Left renal pelvis (tissue), 4 donors: ENCODE measurements around the gene SYTL3. TPM values are rescaled to one million over a fixed set of nuclear protein-coding genes. Genes with fewer than 3 reads are reported as not detected.
"Not testable (repeated sequence)": the region's sequence is repeated elsewhere in the genome, so short reads cannot be mapped to it uniquely, and the experiment has no call there.

ENCODE experiments used
- DNase-seq, 4 donors: peaks; one replicate each; pipeline ENCODE4 v3.0.0-alpha.2; 2013; ENCODE audit warnings: low read depth in 4 of 4, low spot score in 3 of 4
- polyA plus RNA-seq, 4 donors: library from polyadenylated mRNA; unstranded; fragments of 120-200 nt; gene quantifications; one replicate each; pipeline ENCODE4 v1.2.1, GENCODE V29; 2013; ENCODE audit not compliant: insufficient read length in 4 of 4

The SYTL3 gene
- polyA plus RNA-seq, 4 donors: 1.4 to 4.6 (median 3.5) TPM

DNA sequence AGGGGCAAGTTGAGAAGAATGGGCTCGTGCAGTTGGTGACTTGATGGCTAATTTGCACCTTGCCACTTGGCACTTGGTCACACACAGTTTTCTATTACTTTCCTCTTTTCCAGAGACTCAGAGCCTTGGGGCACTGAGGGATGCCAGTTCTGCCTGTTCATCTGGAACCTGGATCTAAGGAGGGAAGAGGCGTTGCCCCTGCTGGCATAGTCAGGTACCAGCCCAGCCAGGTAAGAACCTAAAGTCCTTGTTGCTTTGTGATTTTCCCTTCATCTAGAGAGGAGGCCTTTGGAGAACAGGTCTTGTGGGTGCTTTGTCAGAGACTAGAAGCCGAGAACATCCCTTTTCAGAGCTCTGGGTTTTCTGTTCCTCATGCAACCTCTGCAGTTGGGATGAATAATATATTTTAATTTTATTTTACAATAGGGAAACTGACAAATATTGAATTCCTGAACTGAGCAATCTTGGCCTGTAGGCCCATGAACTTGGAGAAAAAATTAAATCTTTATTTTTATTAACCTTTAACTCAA is 11.4 kb downstream of the SYTL3 start:
- DNase-seq: no peak

DNA sequence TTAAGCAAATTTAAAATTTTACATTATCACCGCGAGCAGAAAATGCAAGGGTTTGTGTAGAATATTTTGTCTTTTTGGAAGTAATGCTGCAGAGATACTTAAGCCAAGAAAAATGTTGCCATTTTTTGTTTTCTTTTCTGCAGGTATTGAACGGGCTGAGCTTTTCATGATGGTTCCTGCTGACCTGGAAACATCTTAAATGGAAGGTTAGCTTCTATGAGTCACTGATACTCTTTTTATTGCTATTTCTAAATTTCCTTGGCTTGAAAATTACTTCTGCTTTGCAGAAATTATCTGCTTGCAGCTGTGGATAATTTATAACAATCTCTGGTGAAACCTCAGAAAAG is 12.7 kb downstream of the SYTL3 start:
- no peak for DNase-seq

DNA sequence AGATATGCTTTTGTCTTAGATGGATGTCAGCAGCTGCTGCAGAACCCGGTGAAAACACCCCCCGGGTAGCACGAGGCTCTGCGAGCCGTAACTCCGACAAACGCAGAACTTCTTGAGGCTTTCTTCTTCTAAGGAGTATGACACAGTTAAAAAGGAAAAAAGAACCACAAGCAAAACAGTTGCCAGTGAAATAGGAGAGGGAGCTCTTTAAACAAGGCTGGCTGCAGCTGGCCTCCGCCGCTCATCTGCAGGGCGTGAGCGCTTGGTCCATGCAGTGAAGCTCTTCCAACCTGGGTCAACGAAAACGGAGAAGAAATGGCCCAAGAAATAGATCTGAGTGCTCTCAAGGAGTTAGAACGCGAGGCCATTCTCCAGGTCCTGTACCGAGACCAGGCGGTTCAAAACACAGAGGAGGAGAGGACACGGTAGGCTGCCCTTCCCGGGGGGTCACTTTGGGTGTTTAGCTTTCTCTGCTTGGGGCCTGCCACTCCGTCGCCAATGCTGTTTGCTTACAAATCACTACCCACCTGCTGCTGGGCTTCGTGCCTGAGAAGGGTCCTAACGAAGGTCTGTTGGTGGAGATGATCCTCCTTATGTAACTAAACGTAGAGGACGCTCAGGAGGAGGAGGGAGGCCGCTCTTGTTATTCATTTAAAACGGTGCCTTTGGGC is 13.2 kb downstream of the SYTL3 start:
- no peak for DNase-seq

DNA sequence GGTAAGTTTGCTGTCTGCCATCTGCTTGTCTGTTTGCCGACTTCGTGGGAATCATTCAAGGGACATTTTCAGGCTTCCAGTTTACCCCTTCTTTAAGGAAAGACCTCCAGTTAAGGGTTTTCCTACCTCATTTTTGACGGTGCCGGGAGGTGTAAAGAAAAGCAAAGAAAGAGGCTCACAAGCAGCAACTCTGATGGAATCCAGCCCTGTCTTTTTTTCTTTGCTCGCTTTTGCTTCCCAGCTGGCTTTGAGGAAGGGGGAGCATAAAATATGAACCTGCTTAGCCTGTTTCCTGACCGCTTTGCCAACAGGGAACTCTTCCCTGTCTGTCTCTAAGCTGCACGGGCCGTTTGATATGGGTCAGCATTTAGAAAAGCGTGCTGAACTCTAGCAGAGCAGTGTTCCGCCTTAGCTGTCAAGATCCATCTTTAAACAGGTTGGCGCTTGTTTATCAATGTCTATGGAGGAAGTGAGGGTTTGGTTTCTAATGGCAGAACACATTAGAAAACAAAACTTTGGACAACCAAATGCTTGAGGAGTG is 13.8 kb downstream of the SYTL3 start:
- no peak for DNase-seq

DNA sequence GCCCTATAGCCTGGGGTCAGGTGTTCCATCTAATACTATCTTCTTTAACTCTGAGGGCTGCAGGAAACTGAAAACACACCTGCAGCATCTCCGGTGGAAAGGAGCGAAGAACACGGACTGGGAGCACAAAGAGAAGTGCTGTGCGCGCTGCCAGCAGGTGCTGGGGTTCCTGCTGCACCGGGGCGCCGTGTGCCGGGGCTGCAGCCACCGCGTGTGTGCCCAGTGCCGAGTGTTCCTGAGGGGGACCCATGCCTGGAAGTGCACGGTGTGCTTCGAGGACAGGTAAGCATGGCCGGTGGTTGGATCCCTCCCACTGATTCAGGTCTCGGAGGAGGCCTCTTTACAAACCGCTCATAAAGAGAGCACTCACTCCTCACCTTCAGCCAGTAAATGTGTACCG is 15.5 kb downstream of the SYTL3 start:
- no peak for DNase-seq

DNA sequence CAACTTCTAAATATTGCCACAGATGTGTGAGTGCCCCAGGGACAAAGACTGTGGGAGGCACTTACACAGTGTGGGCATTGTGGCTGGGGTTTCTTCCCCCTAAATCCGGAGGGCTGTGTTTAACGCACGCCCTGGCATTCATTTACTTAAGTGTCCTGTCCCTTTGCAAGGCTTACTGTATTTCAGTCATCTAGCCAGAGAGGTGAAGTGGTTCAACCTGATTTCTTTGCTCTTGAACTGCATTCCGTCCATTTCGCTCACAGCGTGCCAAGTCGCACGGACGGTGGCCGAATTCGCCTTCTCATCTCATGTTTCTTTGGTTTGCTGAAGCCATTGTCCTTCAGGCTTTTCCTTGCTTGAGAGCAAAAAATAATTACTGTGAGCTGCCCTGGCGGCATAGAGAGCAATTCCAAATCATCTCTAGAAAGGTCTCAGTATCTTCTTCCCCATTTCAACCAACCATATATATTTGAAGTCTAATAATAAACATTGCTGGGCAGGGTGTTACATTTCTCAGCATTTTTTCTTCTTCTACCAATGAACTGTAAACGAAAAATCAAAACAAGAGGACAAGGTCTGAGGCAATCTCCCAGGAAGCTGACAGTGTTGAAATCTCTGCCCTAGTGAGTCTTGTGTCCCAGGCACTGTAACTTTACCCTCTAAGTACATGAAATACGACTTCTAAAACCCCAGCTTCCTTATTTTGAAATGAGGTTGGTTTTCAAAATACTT is 16.9 kb downstream of the SYTL3 start:
- DNase-seq: no peak

DNA sequence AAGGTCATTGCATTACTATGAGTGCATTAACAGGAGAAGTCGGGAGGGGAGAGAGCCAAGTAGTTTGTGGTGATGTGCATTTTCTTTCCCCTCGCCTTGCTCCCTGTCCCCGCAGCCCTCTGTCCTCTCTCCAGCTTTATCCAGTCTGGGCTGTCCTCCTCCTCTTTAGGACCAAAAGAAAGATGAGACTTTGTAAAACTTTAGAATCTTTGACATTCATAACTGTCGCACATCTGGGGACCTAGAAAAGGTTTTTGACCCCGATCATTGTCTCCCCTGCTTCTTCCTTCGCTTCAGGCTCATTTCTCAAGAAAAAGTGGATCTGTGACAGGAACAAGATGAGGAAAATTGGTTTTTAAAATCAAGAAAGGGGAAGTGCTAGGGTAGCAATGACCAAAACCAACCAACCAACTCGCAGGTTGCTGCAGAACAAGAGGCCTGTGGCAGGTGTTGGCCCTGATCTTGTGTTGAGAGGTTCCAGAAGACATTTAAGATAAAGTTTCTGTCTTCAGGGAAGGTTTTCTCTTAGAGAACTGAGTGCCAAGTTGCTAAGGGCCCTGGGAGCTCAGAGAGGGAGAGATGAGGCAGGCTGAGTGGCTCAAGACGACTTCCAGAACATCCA is 17.6 kb downstream of the SYTL3 start:
- no peak for DNase-seq

DNA sequence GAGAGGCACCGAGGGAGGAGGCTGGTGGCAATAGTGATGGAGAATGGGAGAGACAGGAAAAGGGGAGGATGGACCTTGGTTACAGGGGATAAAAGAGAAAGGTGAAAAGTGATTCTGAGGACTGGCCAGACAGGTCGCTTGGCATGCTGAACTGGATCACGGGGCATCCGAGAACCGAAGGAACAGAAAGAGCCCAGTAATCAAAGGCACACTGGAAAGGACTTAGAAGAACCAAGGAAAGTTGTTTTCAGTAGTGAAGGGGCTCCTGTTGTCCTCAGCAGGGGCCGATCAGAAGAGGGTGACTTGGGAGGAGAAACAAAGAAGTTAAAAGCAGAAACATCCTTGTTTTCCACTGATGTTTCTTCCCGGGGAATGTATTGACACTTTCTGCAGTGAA is 18.9 kb downstream of the SYTL3 start:
- no peak for DNase-seq

DNA sequence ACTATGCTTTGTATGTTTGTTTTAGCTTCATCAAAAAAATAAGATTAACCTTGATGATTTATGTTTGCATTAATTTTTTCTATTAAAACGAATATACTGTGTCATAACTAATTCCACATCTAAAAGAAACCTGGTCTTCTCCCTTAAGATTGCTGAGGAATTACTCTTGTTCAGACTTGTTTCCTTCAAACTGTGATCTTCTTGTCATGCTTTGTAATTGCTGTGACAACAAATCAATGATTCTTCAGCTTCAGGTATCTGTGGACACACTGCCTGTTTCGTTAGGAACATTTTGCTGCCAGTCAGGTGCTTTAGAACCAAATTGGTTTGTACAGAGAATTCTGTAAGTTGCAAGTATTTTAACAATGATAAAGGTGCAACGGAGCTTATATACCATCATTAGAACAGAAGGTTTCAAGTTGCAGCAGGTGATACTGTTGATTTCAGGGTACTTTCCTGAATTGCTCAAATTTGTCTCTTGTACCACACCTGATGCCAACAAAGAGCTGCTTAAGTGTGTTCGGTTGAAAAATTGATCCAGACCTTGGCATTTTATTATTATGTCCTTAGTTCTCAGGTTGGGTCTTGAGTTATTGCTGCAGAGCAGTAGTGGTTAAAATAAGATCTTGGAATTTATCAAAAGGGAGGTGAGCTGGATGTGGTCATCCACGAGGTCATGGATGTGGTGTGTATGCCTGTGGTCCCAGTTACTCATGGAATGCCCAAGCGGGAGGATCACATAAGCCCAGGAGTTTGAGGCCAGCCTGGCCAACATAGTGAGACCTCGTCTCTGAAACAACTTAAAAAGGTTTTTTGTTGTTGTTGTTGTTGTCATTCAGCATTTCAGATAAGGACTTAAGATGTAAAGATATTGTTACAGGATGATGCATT is 19.5 kb downstream of the SYTL3 start:
- DNase-seq: no peak

DNA sequence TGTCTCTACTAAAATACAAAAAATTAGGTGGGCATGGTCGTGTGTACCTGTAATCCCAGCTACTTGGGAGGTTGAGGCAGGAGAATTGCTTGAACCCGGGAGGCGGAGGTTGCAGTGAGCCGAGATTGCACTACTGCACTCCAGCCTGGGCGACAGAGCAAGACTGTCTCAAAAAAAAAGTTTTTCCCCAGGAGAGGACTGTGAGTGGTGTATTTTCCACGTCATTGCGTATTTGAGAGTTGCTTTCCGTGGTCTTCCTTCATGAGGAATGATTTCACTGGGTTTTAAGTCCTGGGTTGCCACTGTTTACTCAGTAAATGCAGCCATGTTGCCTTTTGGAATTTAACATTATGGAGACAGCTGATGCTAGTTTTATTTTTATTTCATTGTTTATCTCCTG is 22.3 kb downstream of the SYTL3 start:
- not testable (repeated sequence) for DNase-seq

DNA sequence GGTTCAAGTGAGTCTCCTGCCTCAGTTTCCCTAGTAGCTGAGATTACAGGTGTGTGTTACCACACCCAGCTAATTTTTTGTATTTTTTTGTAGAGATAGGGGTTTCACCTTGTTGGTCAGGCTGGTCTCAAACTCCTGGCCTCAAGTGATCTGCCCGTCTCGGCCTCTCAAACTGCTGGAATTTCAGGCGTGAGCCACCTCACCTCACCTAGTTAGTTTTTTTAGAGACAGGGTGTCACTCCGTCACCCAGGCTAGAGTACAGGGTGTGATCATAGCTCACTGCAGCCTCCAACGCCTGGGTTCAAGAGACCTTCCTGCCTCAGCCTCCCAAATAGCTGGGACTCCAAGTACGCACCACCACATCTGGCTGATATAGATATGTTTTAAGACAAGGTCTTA is 22.9 kb downstream of the SYTL3 start:
- DNase-seq: no peak

DNA sequence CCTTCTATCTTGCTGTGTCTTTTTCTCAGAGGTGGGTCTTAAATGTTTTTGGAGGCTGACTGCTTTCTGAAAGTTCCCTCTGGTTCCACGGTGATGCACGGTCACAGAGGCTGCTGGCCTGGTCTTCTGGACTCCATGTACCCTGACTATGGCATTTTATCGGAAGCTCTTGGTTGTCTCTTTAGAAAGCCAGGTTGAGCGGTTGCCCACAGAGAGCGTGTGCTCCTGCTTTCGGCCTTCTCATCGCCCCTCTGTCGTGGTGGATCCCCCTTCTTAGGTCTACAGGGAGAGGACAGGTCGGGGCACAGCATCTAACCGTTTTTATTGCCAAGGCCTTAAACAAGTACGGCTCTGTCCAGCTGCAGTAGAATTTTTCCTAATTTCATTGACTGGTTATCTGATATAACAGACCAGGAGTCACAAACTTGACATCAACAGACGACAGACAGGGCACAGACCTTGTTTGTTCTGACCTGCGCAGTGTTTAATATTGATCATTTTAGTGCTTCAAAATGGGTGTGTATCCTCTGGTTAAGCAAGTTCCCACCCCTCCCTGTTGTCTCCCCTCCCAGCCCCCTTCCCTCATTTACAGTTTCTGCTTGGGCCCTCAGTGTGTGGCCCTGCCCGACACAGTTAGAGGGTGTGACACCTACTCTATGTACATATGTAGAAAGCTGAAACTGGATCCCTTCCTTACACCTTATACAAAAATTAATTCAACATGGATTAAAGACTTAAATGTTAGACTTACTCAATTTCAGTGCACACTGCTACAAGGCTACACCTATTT is 24.7 kb downstream of the SYTL3 start:
- DNase-seq: no peak

DNA sequence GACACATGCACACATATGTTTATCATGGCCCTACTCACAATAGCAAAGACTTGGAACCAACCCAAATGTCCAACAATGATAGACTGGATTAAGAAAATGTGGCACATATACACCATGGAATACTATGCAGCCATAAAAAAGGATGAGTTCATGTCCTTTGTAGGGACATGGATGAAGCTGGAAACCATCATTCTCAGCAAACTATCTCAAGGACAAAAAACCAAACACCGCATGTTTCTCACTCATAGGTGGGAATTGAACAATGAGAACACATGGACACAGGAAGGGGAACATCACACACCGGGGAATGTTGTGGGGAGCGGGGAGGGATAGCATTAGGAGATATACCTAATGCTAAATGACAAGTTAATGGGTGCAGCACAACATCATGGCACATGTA is 27.2 kb downstream of the SYTL3 start:
- DNase-seq: not testable (repeated sequence)

DNA sequence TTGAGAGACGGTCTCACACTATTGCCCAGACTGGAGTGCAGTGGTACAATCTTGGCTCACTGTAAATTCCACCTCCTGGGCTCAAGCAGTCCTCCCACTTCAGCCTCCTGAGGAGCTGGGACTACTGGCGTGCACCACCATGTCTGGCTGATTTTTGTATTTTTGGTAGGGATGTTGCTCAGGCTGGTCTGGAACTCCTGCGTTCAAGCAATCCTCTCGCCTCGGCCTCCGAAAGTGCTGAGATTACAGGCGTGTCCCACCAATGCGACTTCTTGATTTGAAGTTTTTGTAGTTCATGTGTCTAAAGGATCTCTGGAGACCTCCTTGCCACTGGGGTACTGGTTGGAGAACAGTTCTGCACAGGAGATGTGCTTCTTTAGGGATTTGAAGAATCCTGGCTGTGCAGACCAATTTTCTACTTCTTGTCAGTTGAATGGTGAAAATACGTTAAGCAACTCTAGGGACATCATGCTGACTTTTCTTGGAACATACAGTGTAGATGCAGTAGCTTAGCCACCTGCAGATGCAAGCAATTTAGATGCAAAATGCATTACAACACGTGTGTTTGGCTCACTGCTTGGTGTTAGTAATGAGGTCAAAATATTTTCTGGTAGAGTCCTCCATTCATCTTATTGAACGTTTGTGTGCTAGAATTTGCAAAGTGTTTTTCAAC is 28.2 kb downstream of the SYTL3 start:
- no peak for DNase-seq

DNA sequence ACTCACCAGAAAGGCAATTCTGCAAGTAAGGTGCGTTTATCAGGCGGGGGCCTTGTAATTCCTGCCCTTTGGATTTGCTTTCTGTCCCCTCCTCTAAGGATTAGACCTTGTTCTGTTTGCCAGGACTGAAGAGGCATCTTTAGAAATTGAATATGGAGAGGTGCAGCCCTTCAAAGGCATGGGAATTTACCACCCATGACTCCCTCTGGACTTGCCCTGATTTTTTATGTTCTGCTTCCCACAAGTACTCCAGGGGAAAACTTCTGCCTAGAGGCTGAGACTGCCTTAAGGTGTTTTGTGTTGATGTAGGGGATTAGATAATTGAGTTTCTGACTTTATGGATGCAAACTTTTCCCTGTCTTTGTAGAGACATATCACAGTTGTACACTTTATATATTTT is 30.2 kb downstream of the SYTL3 start:
- no peak for DNase-seq

DNA sequence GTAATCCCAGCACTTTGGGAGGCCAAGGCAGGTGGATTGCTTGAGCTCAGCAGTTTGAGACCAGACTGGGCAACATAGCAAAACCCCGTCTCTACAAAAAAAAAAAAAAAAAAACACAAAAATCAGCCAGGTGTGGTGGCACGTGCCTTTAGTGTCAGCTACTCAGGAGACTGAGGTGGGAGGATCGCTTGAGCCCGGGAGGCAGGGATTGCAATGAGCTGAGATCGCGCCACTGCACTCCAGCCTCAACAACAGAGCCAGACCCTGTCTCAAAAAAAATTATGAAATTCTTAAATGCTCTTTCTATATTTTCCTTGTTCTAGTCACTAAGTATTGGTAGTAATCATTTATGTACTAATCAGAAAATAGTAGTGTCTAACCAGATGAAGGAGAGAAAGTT is 30.6 kb downstream of the SYTL3 start:
- DNase-seq: no peak

DNA sequence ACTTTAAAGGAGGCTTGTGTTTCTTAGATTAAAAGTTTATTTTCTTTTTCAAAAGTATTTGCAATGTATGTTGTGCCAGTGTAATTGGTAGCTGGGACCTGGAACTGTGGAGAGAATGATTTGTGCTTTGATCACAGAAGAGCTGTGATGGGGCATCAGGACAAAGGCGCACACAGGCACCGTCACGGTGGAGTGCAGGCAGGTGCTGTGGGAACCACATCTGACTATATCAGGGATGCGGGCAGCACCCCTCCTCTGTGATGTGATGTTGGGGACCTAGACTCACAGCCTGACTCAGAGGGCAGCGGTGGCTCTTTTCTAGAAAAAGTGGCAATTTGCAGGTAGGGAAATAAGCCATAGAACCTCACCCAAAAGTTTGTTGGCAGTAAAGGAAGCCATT is 34.5 kb downstream of the SYTL3 start:
- no peak for DNase-seq

DNA sequence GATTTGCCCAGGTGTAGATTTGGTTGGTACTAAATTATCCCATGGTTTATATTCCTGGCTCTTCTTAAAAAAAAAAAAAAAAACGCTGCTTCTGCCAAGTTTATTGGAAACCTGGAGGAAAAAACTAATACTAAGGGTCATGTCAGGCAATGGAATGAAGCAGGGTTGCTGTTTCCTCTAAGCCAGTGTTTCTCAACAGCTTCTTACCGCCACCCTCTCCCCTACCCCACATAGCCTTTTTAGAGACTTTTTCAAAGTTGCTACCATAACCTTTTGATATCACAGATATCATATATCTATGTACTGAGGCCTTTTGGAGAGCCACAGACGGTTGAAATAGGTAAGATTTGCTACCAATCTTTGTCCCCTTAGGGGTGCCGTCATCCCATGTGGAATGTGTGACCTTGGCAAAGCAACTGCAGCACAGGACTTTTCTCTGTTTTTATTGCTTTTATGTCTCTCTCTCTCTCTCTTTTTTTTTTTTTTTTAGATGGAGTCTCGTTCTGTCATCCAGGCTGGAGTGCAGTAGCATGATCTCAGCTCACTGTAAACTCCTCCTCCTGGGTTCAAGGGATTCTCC is 35.0 kb downstream of the SYTL3 start:
- no peak for DNase-seq

DNA sequence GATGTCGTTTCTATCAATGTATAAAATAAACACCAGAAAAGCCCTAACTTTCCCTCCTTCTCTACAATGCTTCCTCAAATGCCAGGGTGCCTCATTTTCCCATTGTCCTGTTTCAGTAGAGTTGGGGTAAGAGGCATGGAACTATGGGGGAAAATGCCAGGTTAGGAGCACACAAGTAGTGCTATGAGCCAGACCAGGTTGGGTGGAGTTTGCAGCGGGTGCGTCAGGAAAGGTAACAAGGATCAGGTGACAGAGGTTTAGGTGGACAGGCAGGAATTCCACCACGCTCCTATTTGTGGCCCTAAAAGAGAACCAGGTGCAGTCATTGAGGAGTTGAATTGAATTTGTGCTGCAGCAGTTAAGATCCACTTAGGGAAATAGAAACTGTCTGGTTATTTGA is 36.5 kb downstream of the SYTL3 start:
- DNase-seq: no peak
